Regular cardiac myocyte (primary cell): ENCODE results near the gene SEPTIN6. TPM values are rescaled to one million over a fixed set of nuclear protein-coding genes. Genes with fewer than 3 reads are reported as not detected.

Experiments
- total RNA-seq: library from RNA; depleted of rRNA; stranded (reverse); fragments of >200 nt; gene quantifications from 2 replicates; pipeline ENCODE4 v1.2.3, GENCODE V29; 2014

The SEPTIN6 gene
- 13.0 and 17.5 TPM in 2 replicates for total RNA-seq

DNA sequence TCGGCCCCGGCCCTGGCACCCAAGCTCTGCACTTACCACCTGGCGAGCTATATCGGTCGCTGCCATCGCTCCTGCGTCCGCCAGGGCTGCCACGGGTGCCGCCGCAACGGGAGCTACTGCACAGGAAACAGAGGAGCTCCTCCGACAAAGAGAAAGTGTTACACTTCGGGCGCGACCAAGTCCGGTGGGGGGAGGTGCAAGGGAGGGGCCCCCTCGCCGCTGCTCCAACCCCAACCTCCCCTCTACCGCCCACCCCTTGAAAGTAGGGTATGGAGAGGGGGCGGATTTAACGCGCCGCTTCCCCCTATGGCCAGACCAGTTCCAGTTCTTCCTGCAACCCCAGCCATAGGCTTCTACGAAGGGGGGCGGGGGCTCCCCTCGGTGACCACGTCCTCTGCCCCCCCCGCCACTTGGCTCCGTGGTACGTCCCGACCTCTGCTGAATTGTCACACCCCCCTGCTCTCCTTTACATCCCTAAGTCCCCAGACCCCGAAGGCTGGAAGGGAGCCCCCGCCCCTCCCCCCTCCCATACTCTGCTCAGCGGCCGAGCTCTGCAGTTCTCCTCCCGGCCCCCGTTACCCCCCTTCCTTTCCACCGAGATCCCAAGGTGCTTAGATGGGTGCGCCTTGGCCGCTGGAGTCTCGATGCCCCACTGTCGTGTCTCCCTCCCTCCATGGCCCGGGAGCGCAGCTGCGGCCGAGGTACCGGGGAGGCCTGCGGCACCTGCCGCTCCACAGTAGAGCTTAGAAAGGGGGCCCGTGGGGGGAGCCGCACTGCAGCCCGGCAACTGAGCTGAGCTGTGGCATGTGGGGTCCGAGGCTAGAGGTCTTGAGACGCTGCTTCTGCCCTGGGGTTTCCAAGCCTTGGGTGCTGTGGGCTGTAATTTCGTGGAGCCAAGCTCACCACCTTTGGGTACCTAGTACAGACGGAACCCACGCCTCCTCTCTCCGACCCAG is at the start of gene SEPTIN6:
TSS of gene SEPTIN6 (minus strand) at position 129 of the 956 bp plus-strand sequence. CDS start at position 66, 63 bp downstream.

Other genes with a start within 250 kb of the SEPTIN6 start
- 121 and 417 TPM in 2 replicates for gene SLC25A5, start 224.7 kb downstream of the SEPTIN6 start, total RNA-seq
- 39.2 and 44.1 TPM in 2 replicates for gene STEEP1, start 127.8 kb downstream of the SEPTIN6 start, total RNA-seq
- 24.0 and 29.3 TPM in 2 replicates for gene UBE2A, start 118.6 kb downstream of the SEPTIN6 start, total RNA-seq
- gene NKRF, start 86.7 kb downstream of the SEPTIN6 start, total RNA-seq, result 4.8 and 5.4 TPM in 2 replicates
- gene SOWAHD, start 65.4 kb upstream of the SEPTIN6 start, total RNA-seq, result 0.28 TPM in 1 of 2 replicates, not detected in the other
- 5,330 and 10,791 TPM in 2 replicates for gene RPL39, start 98.5 kb upstream of the SEPTIN6 start, total RNA-seq
- 0.85 and 1.5 TPM in 2 replicates for gene UPF3B, start 159.8 kb upstream of the SEPTIN6 start, total RNA-seq
- gene RNF113A, start 178.6 kb upstream of the SEPTIN6 start, total RNA-seq, result 20.1 and 24.2 TPM in 2 replicates
- gene NDUFA1, start 178.7 kb upstream of the SEPTIN6 start, total RNA-seq, result 56.7 and 58.7 TPM in 2 replicates
- not detected in 2 replicates for gene AKAP14, start 202.7 kb upstream of the SEPTIN6 start, total RNA-seq